CD4-positive, alpha-beta T cell treated with Interferon gamma for 1 hour (primary cell): ENCODE measurements around the gene ITGA6.
A peak's percentile ranks its signal among the peaks of the same experiment; 100 is the strongest.

Experiments used
- DNase-seq: peaks from one replicate; pipeline ENCODE4 v3.0.0-alpha.2; 2020

Gene ITGA6

GRCh38 chr2:172416447-172417058 is 10.8 kb upstream of the ITGA6 start:
- DNase-seq, result no peak

GRCh38 chr2:172420216-172420615 is 7.2 kb upstream of the ITGA6 start:
- no peak for DNase-seq

- no peak for DNase-seq
Measured at GRCh38 chr2:172423160-172423559, 4.2 kb upstream of the ITGA6 start.

- no peak for DNase-seq
Measured at GRCh38 chr2:172425336-172425735, 2.0 kb upstream of the ITGA6 start.

- no peak for DNase-seq
Measured at GRCh38 chr2:172426635-172427255, 641 bp upstream of the ITGA6 start.

- peak; percentile 55 for DNase-seq
Measured at GRCh38 chr2:172427990-172428831, 825 bp downstream of the ITGA6 start.

GRCh38 chr2:172428832-172429210 is 1.4 kb downstream of the ITGA6 start:
- no peak for DNase-seq

- no peak for DNase-seq
Measured at GRCh38 chr2:172429301-172429968, 2.0 kb downstream of the ITGA6 start.

GRCh38 chr2:172430027-172430426 is 2.6 kb downstream of the ITGA6 start:
- no peak for DNase-seq

- no peak for DNase-seq
Measured at GRCh38 chr2:172430678-172431077, 3.3 kb downstream of the ITGA6 start.

- no peak for DNase-seq
Measured at GRCh38 chr2:172431463-172431862, 4.1 kb downstream of the ITGA6 start.

GRCh38 chr2:172431993-172432392 is 4.6 kb downstream of the ITGA6 start:
- no peak for DNase-seq

- DNase-seq, result no peak
Measured at GRCh38 chr2:172433144-172433543, 5.8 kb downstream of the ITGA6 start.

- DNase-seq, result peak; percentile 11
Measured at GRCh38 chr2:172434821-172435605, 7.6 kb downstream of the ITGA6 start.

GRCh38 chr2:172435606-172435911 is 8.2 kb downstream of the ITGA6 start:
- no peak for DNase-seq

GRCh38 chr2:172436889-172437288 is 9.5 kb downstream of the ITGA6 start:
- DNase-seq, result no peak

GRCh38 chr2:172437419-172438341 is 10.3 kb downstream of the ITGA6 start:
- DNase-seq, result no peak

- DNase-seq, result no peak
Measured at GRCh38 chr2:172438741-172439508, 11.5 kb downstream of the ITGA6 start.

- no peak for DNase-seq
Measured at GRCh38 chr2:172439509-172439860, 12.1 kb downstream of the ITGA6 start.

- no peak for DNase-seq
Measured at GRCh38 chr2:172439911-172440310, 12.5 kb downstream of the ITGA6 start.

GRCh38 chr2:172440795-172441194 is 13.4 kb downstream of the ITGA6 start:
- no peak for DNase-seq
